Activated T-cell treated with anti-CD3 and anti-CD28 coated beads, Interleukin-2, amount 50 U/mL, for 72 hours (primary cell): Measurements from ENCODE around the gene PKP1. TPM values are rescaled to one million over a fixed set of nuclear protein-coding genes. Genes with fewer than 3 reads are reported as not detected.
"Not testable (repeated sequence)": the region's sequence is repeated elsewhere in the genome, so short reads cannot be mapped to it uniquely, and the experiment has no call there.

Experiments
- ATAC-seq, 2 donors: fragments of 150-1000 bp; cut with Tn5 transposase; replicated peaks in 1 of 2; 2 replicates each; pipeline ENCODE4 v1.10.0; 2021; ENCODE audit warnings: moderate library complexity in 2 of 2, mild to moderate bottlenecking in 1 of 2
- DNase-seq, 2 donors: peaks; one replicate each; pipeline ENCODE4 v3.0.0; 2021 to 2022; ENCODE audit warnings: mixed read lengths in 1 of 2
- H3K27ac Mint-ChIP-seq: one replicate; pipeline ENCODE4 v1.8.0; 2022; ENCODE audit warnings: mild to moderate bottlenecking, moderate library complexity, mixed read lengths
- H3K27me3 Mint-ChIP-seq: one replicate; pipeline ENCODE4 v1.8.0; 2022; ENCODE audit warnings: low read depth, mixed read lengths
- H3K36me3 Mint-ChIP-seq, 2 donors: one replicate each; pipeline ENCODE4 v1.8.0; 2022; ENCODE audit warnings: mixed read lengths in 2 of 2, mild to moderate bottlenecking in 1 of 2; ENCODE audit not compliant: insufficient read depth in 2 of 2
- H3K4me1 Mint-ChIP-seq: one replicate; pipeline ENCODE4 v1.8.0; 2022; ENCODE audit warnings: low read depth, mixed read lengths
- H3K4me3 Mint-ChIP-seq, 2 donors: one replicate each; pipeline ENCODE4 v1.8.0; 2022; ENCODE audit warnings: mild to moderate bottlenecking in 2 of 2, mixed read lengths in 2 of 2, moderate library complexity in 2 of 2
- H3K9me3 Mint-ChIP-seq, 2 donors: one replicate each; pipeline ENCODE4 v1.8.0; 2022; ENCODE audit warnings: mixed read lengths in 2 of 2
- total RNA-seq, 2 donors: library from RNA; stranded (reverse); gene quantifications; one replicate each; pipeline ENCODE4 v1.2.3, GENCODE V29; 2022

Gene PKP1
- total RNA-seq, 2 donors from 2014 or later, result not detected

DNA sequence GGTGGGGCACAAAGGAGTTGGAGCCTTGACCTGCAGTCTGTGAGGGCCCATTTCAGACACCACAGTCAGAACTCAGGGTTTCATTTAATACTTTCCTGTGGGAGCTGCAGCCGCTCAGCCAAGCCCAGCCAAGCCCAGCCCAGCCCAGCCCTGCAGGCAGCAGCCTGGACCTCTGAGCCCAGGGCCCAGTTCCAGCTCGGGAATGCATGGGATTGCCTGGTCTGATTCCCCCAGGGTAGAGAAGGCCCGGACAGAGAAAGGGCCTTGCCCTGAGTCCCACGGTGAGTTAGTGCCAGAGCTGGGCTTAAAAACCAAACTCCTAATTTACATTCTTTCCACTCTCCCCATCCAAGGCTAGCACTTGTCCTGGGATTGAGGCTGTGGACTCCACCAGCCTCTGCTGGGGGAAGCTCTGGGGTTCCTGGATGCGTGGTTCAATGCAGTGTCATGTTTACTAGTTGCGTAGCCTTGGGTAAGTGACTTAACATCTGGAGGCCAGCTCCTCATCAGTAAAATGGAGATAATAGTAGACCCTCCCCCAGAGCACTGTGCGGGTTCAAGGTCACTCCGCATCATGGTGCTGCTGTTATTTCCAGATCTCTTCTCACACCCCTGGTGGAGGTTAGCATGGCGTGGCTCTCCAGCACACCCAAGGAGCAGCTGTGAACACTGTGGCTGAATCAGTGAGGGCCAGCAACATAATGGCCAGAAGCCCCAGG is 29.2 kb upstream of the PKP1 start:
- ATAC-seq (no peak), DNase-seq (no peak)
- no peaks in the 10 kb centered on the region for H3K9me3 Mint-ChIP-seq
- H3K4me1 Mint-ChIP-seq, result no peaks in the 10 kb centered on the region
- H3K36me3 Mint-ChIP-seq, result no peaks in the 10 kb centered on the region
- H3K4me3 Mint-ChIP-seq, result no peak overlapping the region
- H3K27me3 Mint-ChIP-seq, result peaks cover 6% of the 10 kb centered on the region
- no peak overlapping the region for H3K27ac Mint-ChIP-seq

DNA sequence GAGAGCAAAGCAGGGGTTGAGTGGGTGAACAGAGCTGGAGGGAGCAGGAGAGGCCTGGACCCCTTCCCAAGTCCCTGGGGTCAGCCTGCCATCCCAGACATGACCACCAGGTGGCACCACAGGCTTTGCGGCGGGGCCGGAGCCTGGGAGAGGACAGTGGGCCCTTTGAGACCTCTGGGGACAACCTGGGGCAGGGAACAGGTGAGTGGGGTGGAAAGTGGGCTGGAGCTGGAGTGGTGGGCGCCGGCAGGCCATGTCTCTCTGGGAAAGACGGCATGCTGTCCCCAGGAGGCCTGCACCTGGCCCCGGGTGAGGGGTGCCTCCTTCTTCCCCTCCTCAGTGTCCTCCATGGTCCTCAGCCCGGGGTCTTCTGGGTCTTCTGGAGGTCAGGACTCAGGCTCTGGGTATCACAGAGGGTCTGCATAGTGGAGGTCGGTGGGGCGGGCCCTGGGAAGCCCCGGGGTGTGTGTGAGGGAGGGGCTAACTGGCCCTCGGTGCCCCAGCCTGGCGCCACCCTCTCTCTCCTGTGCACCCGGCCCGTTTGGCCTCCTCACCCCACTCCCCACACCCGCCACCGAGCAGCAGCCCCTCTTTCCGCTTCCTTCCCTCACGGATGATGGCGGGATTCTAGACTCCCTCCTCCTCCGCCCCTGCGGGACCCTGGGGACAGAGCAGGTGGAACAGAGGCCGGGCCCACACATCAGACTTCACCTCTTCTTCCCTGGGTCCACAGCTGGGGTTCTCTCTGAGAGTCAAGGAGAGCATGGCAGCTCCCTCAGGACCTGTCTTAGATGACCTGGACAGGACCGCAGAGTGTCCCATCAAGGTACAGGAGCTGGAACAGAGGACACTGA is 28.5 kb upstream of the PKP1 start:
- Mint-ChIP-seq H3K4me3 (no peak overlapping the region), H3K9me3 (no peaks in the 10 kb centered on the region), H3K27me3 (peaks cover 6% of the 10 kb centered on the region), H3K4me1 (no peaks in the 10 kb centered on the region), H3K36me3 (no peaks in the 10 kb centered on the region), H3K27ac (no peak overlapping the region)
- peak; percentile 53 to 56 for ATAC-seq
- DNase-seq, result peak; percentile 71 to 79

DNA sequence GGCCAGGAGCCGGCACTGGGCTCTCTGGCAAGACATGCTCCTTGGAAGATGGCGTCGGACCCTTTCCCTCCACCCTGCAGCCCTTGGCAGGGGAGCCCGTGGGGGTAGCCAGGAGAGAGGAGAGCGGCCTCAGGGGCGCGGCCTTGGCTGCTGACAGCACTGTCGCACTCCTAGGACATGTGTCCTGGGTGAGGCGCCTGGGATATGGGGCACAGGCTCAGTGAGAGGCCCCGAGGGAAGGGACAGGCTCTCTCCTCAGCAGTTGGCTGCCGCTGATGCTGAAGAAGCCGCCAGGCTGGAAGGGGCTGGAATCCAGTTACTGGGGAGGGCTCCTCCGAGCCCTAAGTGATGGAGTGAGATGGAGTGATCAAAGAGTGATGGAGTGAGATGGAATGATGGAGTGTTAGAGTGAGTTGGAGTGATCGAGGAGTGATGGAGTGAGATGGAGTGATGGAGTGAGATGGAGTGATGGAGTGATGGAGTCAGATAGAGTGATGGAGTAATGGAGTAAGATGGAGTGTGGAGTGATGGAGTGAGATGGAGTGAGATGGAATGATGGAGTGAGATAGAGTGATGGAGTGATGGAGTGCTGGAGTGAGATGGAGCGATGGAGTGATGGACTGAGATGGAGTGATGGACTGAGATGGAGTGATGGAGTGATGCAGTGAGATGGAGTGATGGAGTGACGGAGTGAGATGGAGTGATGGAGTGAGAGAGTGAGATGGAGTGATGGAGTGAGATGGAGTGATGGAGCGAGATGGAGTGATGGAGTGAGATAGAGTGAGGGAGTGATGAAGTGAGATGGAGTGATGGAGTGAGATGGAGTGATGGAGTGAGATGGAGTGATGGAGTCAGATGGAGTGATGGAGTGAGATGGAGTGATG is 27.6 kb upstream of the PKP1 start:
- no peaks in the 10 kb centered on the region for H3K9me3 Mint-ChIP-seq
- no peak overlapping the region for H3K27ac Mint-ChIP-seq
- H3K4me3 Mint-ChIP-seq, result no peak overlapping the region
- no peaks in the 10 kb centered on the region for H3K4me1 Mint-ChIP-seq
- H3K27me3 Mint-ChIP-seq, result peaks cover 12% of the 10 kb centered on the region
- no peaks in the 10 kb centered on the region for H3K36me3 Mint-ChIP-seq
- no peak for DNase-seq
- no peak for ATAC-seq

DNA sequence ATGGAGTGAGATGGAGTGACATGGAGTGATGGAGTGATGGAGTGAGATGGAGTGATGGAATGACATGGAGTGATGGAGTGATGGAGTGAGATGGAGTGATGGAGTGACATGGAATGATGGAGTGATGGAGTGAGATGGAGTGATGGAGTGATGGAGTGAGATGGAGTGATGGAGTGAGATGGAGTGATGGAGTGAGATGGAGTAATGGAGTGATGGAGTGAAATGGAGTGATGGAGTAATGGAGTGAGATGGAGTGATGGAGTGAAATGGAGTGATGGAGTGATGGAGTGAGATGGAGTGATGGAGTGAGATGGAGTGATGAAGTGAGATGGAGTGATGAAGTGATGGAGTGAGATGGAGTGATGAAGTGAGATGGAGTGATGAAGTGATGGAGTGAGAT is 25.2 kb upstream of the PKP1 start:
- H3K27ac Mint-ChIP-seq, DNase-seq, H3K36me3 Mint-ChIP-seq, ATAC-seq, H3K4me3 Mint-ChIP-seq, H3K9me3 Mint-ChIP-seq, H3K4me1 Mint-ChIP-seq: not testable (repeated sequence)
- peaks cover 17% of the 10 kb centered on the region for H3K27me3 Mint-ChIP-seq

DNA sequence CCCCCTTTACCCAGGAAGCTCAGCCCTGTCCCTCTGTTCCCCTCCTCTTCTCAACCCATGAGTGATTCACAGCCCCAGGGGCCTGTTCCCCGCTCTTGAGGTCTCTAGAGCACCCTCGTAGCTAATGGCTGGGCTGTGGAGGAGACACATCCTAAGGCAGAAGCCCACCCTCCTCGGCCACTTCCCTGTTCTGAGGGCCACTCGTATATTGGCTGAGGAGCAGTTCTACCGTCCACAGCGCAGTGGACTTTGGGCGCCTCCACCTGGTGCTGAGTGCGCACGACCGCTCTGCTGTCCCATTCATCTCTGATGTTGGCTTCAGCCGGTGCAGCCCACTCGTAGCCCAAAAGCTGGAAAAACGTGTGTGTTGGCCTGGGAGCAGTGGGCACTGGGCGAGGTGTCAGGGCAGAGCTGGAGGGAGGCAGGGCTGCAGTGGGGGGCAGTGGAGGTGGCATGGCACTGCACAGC is 24.5 kb upstream of the PKP1 start:
- no peak overlapping the region for H3K27ac Mint-ChIP-seq
- no peak overlapping the region for H3K4me3 Mint-ChIP-seq
- no peaks in the 10 kb centered on the region for H3K9me3 Mint-ChIP-seq
- H3K4me1 Mint-ChIP-seq, result no peaks in the 10 kb centered on the region
- no peaks in the 10 kb centered on the region for H3K36me3 Mint-ChIP-seq
- no peak for DNase-seq
- ATAC-seq, result no peak
- H3K27me3 Mint-ChIP-seq, result peaks cover 17% of the 10 kb centered on the region

DNA sequence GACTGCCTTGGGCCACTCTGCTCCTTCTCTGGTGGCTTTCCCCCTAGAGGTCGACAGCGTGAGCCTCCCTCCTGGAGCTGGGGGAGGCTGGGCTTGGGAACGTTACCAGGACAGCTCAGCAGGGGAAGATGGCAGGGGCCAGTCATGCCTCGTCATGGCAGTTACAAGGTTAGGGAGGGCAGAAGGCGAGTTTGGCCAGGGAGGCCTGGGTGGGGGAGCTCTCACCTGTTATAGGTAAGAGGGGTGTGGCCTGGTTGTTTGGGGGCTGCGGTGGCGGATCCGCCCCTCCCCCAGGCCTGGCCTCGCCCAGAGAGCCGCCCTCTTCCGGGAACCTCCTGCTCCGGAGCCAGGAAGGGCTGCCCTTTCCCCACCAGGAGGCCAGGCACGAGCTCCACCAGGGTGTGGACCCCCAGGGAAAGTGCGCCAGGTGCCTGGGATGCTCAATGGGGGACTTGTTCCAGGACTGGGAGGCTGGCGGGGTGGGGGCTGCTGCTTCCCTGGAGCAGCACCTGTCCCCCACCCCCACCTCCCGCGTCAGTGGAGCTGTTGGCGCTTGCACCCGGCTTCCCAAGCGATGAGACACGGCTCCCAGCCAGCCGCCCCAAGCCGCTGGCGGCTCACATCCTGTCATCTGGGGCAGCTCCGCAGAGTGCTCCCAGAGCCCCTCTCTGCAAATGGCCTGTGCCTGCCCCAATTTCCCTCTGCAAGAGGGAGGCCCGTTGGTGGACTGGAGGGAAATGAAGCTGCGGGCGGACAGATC is 23.6 kb upstream of the PKP1 start:
- no peak for ATAC-seq
- Mint-ChIP-seq H3K27me3 (peaks cover 17% of the 10 kb centered on the region), H3K4me1 (no peaks in the 10 kb centered on the region), H3K4me3 (peak overlapping the region in 1 of 2 donors; percentile 47), H3K36me3 (no peaks in the 10 kb centered on the region), H3K9me3 (no peaks in the 10 kb centered on the region), H3K27ac (no peak overlapping the region)
- no peak for DNase-seq

DNA sequence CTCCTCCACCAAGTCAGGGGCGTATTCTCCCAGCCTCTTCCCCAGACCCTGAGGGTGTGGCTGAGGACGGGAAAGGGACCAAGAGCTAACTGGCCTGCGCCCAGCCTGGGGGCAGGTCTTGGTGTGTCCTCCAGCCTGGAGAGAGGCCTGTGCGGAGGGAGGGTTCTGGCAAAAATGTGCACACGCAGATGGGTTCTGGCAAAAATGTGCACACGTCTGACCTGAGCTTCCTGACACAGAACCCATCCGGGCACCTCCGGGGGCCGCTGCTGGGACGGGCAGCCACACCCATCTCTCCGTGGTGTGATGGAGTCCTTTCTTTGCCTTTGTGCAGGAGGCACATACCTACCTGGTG is 23.1 kb upstream of the PKP1 start:
- H3K27ac Mint-ChIP-seq, result no peak overlapping the region
- DNase-seq, result no peak
- no peak for ATAC-seq
- no peaks in the 10 kb centered on the region for H3K36me3 Mint-ChIP-seq
- H3K4me1 Mint-ChIP-seq, result no peaks in the 10 kb centered on the region
- no peaks in the 10 kb centered on the region for H3K9me3 Mint-ChIP-seq
- peaks cover 17% of the 10 kb centered on the region for H3K27me3 Mint-ChIP-seq
- H3K4me3 Mint-ChIP-seq, result no peak overlapping the region

DNA sequence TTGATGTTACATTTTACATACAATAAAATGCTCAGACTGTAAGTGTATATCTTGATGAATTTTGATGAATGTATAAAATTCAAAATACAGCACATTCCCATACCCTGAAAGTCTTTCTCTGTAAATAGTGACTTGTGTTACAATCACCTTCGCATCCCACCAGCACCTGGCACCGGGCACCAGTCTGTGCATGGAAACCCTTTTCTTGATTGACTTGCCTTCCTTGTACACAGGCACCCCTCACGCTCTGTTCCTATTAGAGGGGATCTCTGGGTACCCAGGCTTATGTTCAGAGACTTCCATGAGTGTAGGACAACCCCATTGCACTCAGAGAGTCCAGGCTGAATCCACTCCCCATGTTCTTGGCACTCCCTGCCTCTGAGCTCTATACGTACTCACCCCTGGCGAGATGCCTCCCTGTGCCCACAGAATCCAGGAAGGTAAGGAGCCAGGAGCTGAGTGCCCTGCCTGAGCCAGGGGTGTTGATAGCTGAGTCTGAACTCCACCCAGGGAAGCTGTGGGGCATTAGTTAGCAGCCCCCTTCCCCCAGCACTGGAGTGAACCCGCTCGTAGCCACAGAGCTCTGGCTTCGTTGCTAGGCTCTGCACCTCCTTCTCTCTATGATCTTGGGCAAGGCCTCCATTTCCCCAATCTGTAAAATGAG is 22.5 kb upstream of the PKP1 start:
- ATAC-seq (no peak), DNase-seq (no peak)
- Mint-ChIP-seq H3K36me3 (no peaks in the 10 kb centered on the region), H3K4me1 (no peaks in the 10 kb centered on the region), H3K4me3 (no peak overlapping the region), H3K27ac (no peak overlapping the region), H3K9me3 (no peaks in the 10 kb centered on the region), H3K27me3 (peaks cover 17% of the 10 kb centered on the region)

DNA sequence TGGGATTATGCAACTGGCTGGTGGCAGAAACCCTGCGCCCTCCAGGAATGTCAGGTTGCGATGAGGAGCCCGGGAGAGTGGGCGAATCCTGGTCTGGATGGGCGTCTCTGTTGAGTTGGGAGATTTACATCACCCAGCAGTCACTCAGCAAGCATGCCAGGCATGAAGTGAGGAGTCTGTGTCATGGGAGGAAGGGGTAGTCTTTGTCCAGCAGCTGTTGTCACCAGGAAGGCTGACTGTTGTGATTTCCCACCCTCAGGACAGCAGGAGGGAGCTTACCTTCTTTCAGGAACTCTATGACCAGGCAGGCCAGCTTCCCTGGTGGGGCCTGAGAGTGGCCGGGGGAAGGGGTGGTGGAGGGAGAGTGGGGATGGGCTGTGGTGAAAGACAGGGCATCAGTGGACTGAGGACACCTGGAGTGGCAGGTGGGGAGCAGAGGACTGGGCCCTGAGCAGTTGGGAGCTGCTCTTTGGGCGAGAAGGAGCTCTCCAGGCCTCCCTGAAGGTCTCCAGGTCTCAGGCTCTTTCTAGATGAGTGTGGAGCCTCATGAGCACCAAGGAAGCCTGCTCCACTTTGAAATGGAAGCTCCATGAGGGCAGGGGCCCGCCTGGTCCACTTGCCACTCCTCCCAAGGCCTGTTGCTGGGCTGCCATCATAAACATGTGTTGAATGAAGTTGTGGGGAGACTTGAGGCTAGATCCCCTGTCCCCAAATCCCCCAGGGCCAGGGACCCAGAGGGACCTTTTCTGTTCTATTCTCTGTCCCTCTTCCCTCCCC is 21.3 kb upstream of the PKP1 start:
- Mint-ChIP-seq H3K4me3 (no peak overlapping the region), H3K9me3 (no peaks in the 10 kb centered on the region), H3K36me3 (no peaks in the 10 kb centered on the region), H3K27me3 (peaks cover 27% of the 10 kb centered on the region), H3K27ac (no peak overlapping the region), H3K4me1 (no peaks in the 10 kb centered on the region)
- ATAC-seq, result no peak
- DNase-seq, result no peak

DNA sequence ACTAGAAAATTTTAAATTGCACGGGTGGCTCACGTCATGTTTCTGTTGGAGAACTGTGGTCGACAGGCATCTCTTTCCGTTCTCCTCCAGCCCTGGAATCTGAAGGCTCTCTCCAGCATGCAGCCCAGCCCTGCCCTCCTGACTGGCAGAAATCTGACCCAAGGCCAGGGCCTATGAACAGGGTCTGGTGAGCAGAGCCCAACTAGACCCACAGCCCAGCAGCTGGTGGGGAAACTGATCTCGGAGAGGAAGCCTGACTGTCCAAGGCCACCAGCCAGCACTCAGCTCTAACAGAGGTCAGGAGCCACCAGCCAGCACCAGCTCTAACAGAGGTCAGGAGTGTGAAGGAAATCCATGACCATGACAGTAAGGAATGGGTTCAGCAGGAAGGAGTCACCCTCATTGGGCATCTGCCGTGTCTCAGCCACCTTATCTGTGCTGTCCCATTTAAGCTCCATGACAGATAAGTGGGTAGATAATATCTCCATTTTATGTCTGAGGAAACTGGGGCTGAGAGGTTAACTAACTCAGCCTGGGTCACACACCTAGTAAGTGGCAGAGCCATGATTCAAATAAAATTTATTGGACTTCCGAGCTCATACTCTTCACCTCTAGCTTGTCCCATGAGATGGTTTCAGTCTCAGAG is 20.2 kb upstream of the PKP1 start:
- ATAC-seq, result no peak
- Mint-ChIP-seq H3K36me3 (no peaks in the 10 kb centered on the region), H3K4me3 (no peak overlapping the region), H3K27me3 (peaks cover 27% of the 10 kb centered on the region), H3K27ac (no peak overlapping the region), H3K9me3 (no peaks in the 10 kb centered on the region), H3K4me1 (no peaks in the 10 kb centered on the region)
- no peak for DNase-seq

DNA sequence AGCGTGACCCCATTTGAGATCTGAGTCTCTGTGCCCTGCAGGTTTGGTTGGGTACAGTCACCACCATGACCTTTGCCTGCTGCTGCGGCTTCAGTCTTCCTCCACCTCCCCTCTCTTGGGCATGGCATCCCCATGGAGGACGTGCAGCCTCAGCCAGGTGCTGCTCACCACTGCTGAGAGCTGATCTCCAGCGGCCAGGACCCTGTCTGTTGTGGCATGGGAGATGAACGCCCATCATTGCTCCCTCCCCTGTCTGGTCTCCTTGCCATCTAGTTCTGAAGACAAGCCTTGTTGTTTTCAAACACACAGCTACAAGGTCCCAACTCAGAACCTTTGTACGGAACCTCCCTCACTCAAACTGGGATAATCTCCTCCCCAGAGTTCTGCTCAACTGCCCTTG is 19.2 kb upstream of the PKP1 start:
- ATAC-seq (no peak), DNase-seq (no peak)
- no peak overlapping the region for H3K27ac Mint-ChIP-seq
- H3K4me1 Mint-ChIP-seq, result no peaks in the 10 kb centered on the region
- peaks cover 34% of the 10 kb centered on the region for H3K27me3 Mint-ChIP-seq
- no peak overlapping the region for H3K4me3 Mint-ChIP-seq
- no peaks in the 10 kb centered on the region for H3K36me3 Mint-ChIP-seq
- H3K9me3 Mint-ChIP-seq, result no peaks in the 10 kb centered on the region
